ENCODE measurements around the gene ZNF205. TPM values are rescaled to one million over a fixed set of nuclear protein-coding genes. Genes with fewer than 3 reads are reported as not detected.
A peak's percentile ranks its signal among the peaks of the same experiment; 100 is the strongest.

The ZNF205 gene
- total and polyA plus RNA-seq, 9 donors = 12.0 to 15.4 (median 13.7) TPM

GRCh38 chr16:3147046-3147756, 34.8 kb downstream of the ZNF205 start:
- no peak overlapping the region for H3K27ac ChIP-seq (ENCODE audit: low read length)
- WGBS (ENCODE audit: insufficient coverage) = 80% methylated on average over 15 of the region's 16 CpGs
- DNase-seq = no peak
- peaks cover 10% of the 10 kb centered on the region for H3K36me3 ChIP-seq (ENCODE audit: control insufficient read depth, insufficient read depth, low read length)
- H3K4me3 ChIP-seq (ENCODE audit: low read length) = no peak overlapping the region
- peaks cover 3% of the 10 kb centered on the region for H3K27me3 ChIP-seq (ENCODE audit: control insufficient read depth, insufficient read depth, low read length)
- no peaks in the 10 kb centered on the region for H3K9me3 ChIP-seq (replicated peaks; ENCODE audit: control insufficient read depth, low read depth, low read length)
- peaks cover 66% of the 10 kb centered on the region for H3K4me1 ChIP-seq (ENCODE audit: control insufficient read depth, insufficient read depth, low read length)

GRCh38 chr16:3147757-3148104, 35.3 kb downstream of the ZNF205 start:
- Histone ChIP-seq H3K4me1 (ENCODE audit: control insufficient read depth, insufficient read depth, low read length) (peaks cover 65% of the 10 kb centered on the region), H3K4me3 (ENCODE audit: low read length) (no peak overlapping the region), H3K9me3 (replicated peaks; ENCODE audit: control insufficient read depth, low read depth, low read length) (no peaks in the 10 kb centered on the region), H3K36me3 (ENCODE audit: control insufficient read depth, insufficient read depth, low read length) (peaks cover 5% of the 10 kb centered on the region), H3K27ac (ENCODE audit: low read length) (no peak overlapping the region), H3K27me3 (ENCODE audit: control insufficient read depth, insufficient read depth, low read length) (peaks cover 3% of the 10 kb centered on the region)
- 89% methylated on average over 4 of the region's 5 CpGs for WGBS (ENCODE audit: insufficient coverage)
- DNase-seq = no peak

GRCh38 chr16:3148256-3149192, 36.1 kb downstream of the ZNF205 start:
- H3K4me3 ChIP-seq (ENCODE audit: low read length) = no peak overlapping the region
- peaks cover 57% of the 10 kb centered on the region for H3K4me1 ChIP-seq (ENCODE audit: control insufficient read depth, insufficient read depth, low read length)
- DNase-seq = no peak
- 92% methylated on average over 7 of the region's 13 CpGs for WGBS (ENCODE audit: insufficient coverage)
- no peaks in the 10 kb centered on the region for H3K36me3 ChIP-seq (ENCODE audit: control insufficient read depth, insufficient read depth, low read length)
- H3K9me3 ChIP-seq (replicated peaks; ENCODE audit: control insufficient read depth, low read depth, low read length) = no peaks in the 10 kb centered on the region
- peaks cover 3% of the 10 kb centered on the region for H3K27me3 ChIP-seq (ENCODE audit: control insufficient read depth, insufficient read depth, low read length)
- H3K27ac ChIP-seq (ENCODE audit: low read length) = no peak overlapping the region

- no peaks in the 10 kb centered on the region for H3K9me3 ChIP-seq (replicated peaks; ENCODE audit: control insufficient read depth, low read depth, low read length)
- peak overlapping the region; percentile 20 for H3K27ac ChIP-seq (ENCODE audit: low read length)
- no peak for DNase-seq
- H3K4me1 ChIP-seq (ENCODE audit: control insufficient read depth, insufficient read depth, low read length) = peaks cover 51% of the 10 kb centered on the region
- WGBS (ENCODE audit: insufficient coverage) = 69% methylated on average over 5 of the region's 6 CpGs
- H3K27me3 ChIP-seq (ENCODE audit: control insufficient read depth, insufficient read depth, low read length) = peaks cover 3% of the 10 kb centered on the region
- H3K36me3 ChIP-seq (ENCODE audit: control insufficient read depth, insufficient read depth, low read length) = no peaks in the 10 kb centered on the region
- no peak overlapping the region for H3K4me3 ChIP-seq (ENCODE audit: low read length)
Measured at GRCh38 chr16:3149193-3149530, 36.8 kb downstream of the ZNF205 start.

- DNase-seq = peak; percentile 70
- Histone ChIP-seq H3K4me3 (ENCODE audit: low read length) (peak overlapping the region; percentile 88), H3K36me3 (ENCODE audit: control insufficient read depth, insufficient read depth, low read length) (no peaks in the 10 kb centered on the region), H3K27me3 (ENCODE audit: control insufficient read depth, insufficient read depth, low read length) (peaks cover 3% of the 10 kb centered on the region), H3K4me1 (ENCODE audit: control insufficient read depth, insufficient read depth, low read length) (peaks cover 45% of the 10 kb centered on the region), H3K27ac (ENCODE audit: low read length) (peak overlapping the region; percentile 88), H3K9me3 (replicated peaks; ENCODE audit: control insufficient read depth, low read depth, low read length) (no peaks in the 10 kb centered on the region)
- WGBS (ENCODE audit: insufficient coverage) = 7% methylated on average over 18 of the region's 41 CpGs
Measured at GRCh38 chr16:3149630-3150345, 37.4 kb downstream of the ZNF205 start.

GRCh38 chr16:3150346-3151218, 38.2 kb downstream of the ZNF205 start:
- peak overlapping the region; percentile 88 for H3K4me3 ChIP-seq (ENCODE audit: low read length)
- no peaks in the 10 kb centered on the region for H3K36me3 ChIP-seq (ENCODE audit: control insufficient read depth, insufficient read depth, low read length)
- H3K27ac ChIP-seq (ENCODE audit: low read length) = peak overlapping the region; percentile 88
- no peaks in the 10 kb centered on the region for H3K9me3 ChIP-seq (replicated peaks; ENCODE audit: control insufficient read depth, low read depth, low read length)
- peaks cover 5% of the 10 kb centered on the region for H3K27me3 ChIP-seq (ENCODE audit: control insufficient read depth, insufficient read depth, low read length)
- peaks cover 37% of the 10 kb centered on the region for H3K4me1 ChIP-seq (ENCODE audit: control insufficient read depth, insufficient read depth, low read length)
- WGBS (ENCODE audit: insufficient coverage) = under 1% methylated on average over 48 of the region's 62 CpGs
- peak; percentile 98 for DNase-seq

GRCh38 chr16:3152027-3152276, 39.6 kb downstream of the ZNF205 start:
- Histone ChIP-seq H3K27ac (ENCODE audit: low read length) (peak overlapping the region; percentile 89), H3K9me3 (replicated peaks; ENCODE audit: control insufficient read depth, low read depth, low read length) (no peaks in the 10 kb centered on the region), H3K4me1 (ENCODE audit: control insufficient read depth, insufficient read depth, low read length) (peaks cover 33% of the 10 kb centered on the region), H3K4me3 (ENCODE audit: low read length) (peak overlapping the region; percentile 63), H3K27me3 (ENCODE audit: control insufficient read depth, insufficient read depth, low read length) (peaks cover 8% of the 10 kb centered on the region), H3K36me3 (ENCODE audit: control insufficient read depth, insufficient read depth, low read length) (no peaks in the 10 kb centered on the region)
- WGBS (ENCODE audit: insufficient coverage) = 6% methylated on average over 7 of the region's 15 CpGs
- DNase-seq = no peak

- H3K27me3 ChIP-seq (ENCODE audit: control insufficient read depth, insufficient read depth, low read length) = peaks cover 12% of the 10 kb centered on the region
- DNase-seq = peak; percentile 96
- H3K36me3 ChIP-seq (ENCODE audit: control insufficient read depth, insufficient read depth, low read length) = no peaks in the 10 kb centered on the region
- H3K9me3 ChIP-seq (replicated peaks; ENCODE audit: control insufficient read depth, low read depth, low read length) = no peaks in the 10 kb centered on the region
- H3K4me1 ChIP-seq (ENCODE audit: control insufficient read depth, insufficient read depth, low read length) = peaks cover 35% of the 10 kb centered on the region
- H3K4me3 ChIP-seq (ENCODE audit: low read length) = peak overlapping the region; percentile 63
- peak overlapping the region; percentile 89 for H3K27ac ChIP-seq (ENCODE audit: low read length)
- WGBS (ENCODE audit: insufficient coverage) = 3% methylated on average over 23 of the region's 42 CpGs
Measured at GRCh38 chr16:3152277-3152990, 40.0 kb downstream of the ZNF205 start.

- peaks cover 37% of the 10 kb centered on the region for H3K4me1 ChIP-seq (ENCODE audit: control insufficient read depth, insufficient read depth, low read length)
- peaks cover 18% of the 10 kb centered on the region for H3K27me3 ChIP-seq (ENCODE audit: control insufficient read depth, insufficient read depth, low read length)
- H3K4me3 ChIP-seq (ENCODE audit: low read length) = no peak overlapping the region
- no peak for DNase-seq
- WGBS (ENCODE audit: insufficient coverage) = no CpG with 5 or more reads among the region's 8 CpGs
- peak overlapping the region; percentile 89 for H3K27ac ChIP-seq (ENCODE audit: low read length)
- no peaks in the 10 kb centered on the region for H3K9me3 ChIP-seq (replicated peaks; ENCODE audit: control insufficient read depth, low read depth, low read length)
- no peaks in the 10 kb centered on the region for H3K36me3 ChIP-seq (ENCODE audit: control insufficient read depth, insufficient read depth, low read length)
Measured at GRCh38 chr16:3152991-3153368, 40.6 kb downstream of the ZNF205 start.
